Dendritic cell treated with granulocyte-macrophage colony-stimulating factor and Interleukin-4, amounts not matched to agents 40 ng/mL and 50 ng/mL, for 4 days (primary cell): ENCODE results near the gene PLEKHM3.

Experiments used
- H3K27ac Mint-ChIP-seq: one replicate; pipeline ENCODE4 v1.8.0; 2022; ENCODE audit warnings: mild to moderate bottlenecking, mixed read lengths
- H3K27me3 Mint-ChIP-seq: one replicate; pipeline ENCODE4 v1.8.0; 2022; ENCODE audit warnings: mild to moderate bottlenecking, mixed read lengths
- H3K36me3 Mint-ChIP-seq: one replicate; pipeline ENCODE4 v1.8.0; 2022; ENCODE audit warnings: low read depth, mixed read lengths
- H3K4me1 Mint-ChIP-seq: one replicate; pipeline ENCODE4 v1.8.0; 2022; ENCODE audit warnings: low read depth, mixed read lengths
- H3K4me3 Mint-ChIP-seq: one replicate; pipeline ENCODE4 v1.8.0; 2022; ENCODE audit warnings: mild to moderate bottlenecking, moderate library complexity, mixed read lengths
- H3K9me3 Mint-ChIP-seq: one replicate; pipeline ENCODE4 v1.8.0; 2022; ENCODE audit warnings: mixed read lengths
- intact Hi-C: fragments of 100-400 bp; cut with micrococcal nuclease; formaldehyde crosslinking; loops from one replicate; pipeline ENCODE4 v1.15.0; 2022

Gene PLEKHM3

DNA sequence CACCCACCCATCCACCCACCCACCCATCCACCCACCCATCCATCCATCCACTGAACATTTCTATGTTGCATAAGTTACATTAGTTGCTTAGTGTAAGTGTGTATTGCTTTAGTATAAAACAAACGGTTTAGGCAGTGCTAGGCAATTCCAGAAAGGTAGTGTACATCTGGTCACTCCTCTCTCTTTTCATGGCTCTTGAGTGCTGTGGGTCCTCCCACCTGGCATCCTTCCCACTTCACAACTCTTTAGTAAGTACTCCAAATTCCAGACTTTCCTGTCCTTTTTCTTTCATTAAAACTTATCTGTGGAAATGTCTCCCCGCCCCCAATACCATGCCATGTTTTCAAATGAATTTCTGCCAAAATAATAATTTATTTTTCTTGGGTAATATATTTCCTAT lies 122.5 kb downstream of the PLEKHM3 start:
- Mint-ChIP-seq H3K36me3 (peaks cover 27% of the 10 kb centered on the region), H3K27ac (no peak overlapping the region), H3K27me3 (no peaks in the 10 kb centered on the region), H3K4me3 (no peak overlapping the region), H3K4me1 (no peaks in the 10 kb centered on the region), H3K9me3 (no peaks in the 10 kb centered on the region)
- intact Hi-C loops: no loop called here

DNA sequence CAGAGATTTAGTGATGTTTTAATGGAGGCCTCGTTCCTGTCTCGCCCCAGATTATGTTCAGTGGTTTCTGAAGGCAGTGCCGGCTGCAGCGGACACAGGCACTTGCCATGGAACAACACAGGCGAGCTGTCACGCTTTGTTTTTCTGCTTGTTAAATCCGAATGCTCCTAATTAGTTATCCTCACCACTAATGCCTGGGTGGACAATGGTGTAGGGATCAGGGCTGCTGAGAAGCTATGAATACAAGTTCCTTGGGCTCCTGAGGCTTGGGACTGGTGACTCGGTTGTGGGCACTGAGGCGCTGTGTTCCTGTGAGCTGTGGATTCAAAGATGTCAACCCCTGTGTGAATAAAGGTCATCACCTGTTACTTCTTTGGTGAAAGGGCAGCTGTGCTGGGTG lies 123.5 kb downstream of the PLEKHM3 start:
- no peaks in the 10 kb centered on the region for H3K4me1 Mint-ChIP-seq
- H3K4me3 Mint-ChIP-seq: no peak overlapping the region
- intact Hi-C loops: no loop called here
- no peak overlapping the region for H3K27ac Mint-ChIP-seq
- peaks cover 27% of the 10 kb centered on the region for H3K36me3 Mint-ChIP-seq
- H3K27me3 Mint-ChIP-seq: no peaks in the 10 kb centered on the region
- H3K9me3 Mint-ChIP-seq: no peaks in the 10 kb centered on the region

DNA sequence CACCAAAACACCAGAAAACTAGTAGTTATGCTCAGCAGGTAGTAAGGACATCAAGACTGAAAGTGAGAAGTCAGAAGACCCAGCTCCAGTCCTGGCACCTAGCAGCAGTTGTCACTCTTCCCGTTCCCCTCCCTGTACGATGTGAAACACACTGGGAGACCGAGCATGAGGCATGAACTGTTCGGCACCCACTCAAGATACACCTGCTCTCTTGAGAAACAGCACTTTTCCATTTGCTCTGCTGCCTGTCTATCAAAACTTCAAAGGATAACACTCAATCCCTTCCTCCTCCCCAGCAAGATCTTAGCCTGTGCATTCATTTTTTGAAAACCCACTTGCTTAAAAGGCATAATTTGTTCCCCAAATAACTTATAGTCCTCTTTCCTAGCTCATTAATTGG lies 123.9 kb downstream of the PLEKHM3 start:
- H3K27me3 Mint-ChIP-seq: no peaks in the 10 kb centered on the region
- H3K36me3 Mint-ChIP-seq: peaks cover 27% of the 10 kb centered on the region
- H3K4me3 Mint-ChIP-seq: no peak overlapping the region
- H3K27ac Mint-ChIP-seq: no peak overlapping the region
- no peaks in the 10 kb centered on the region for H3K9me3 Mint-ChIP-seq
- intact Hi-C loops: no loop called here
- H3K4me1 Mint-ChIP-seq: no peaks in the 10 kb centered on the region

DNA sequence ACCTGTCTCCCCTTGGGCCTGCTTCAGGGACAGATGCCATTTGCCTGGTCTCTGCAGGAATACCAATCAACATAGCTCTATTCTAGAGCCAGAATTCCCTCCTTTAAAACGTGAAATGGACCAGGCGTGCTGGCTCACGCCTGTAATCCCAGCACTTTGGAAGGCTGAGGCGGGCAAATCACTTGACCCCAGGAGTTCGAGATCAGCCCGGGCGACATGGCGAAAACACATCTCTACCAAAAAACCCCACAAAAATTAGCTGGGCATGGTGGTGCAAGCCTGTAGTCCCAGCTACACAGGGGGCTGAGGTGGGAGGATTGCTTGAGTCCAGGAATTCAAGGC lies 127.0 kb downstream of the PLEKHM3 start:
- Mint-ChIP-seq H3K36me3 (peaks cover 27% of the 10 kb centered on the region), H3K4me3 (no peak overlapping the region), H3K27ac (no peak overlapping the region), H3K9me3 (no peaks in the 10 kb centered on the region), H3K4me1 (no peaks in the 10 kb centered on the region), H3K27me3 (no peaks in the 10 kb centered on the region)
- intact Hi-C loops: no loop called here

DNA sequence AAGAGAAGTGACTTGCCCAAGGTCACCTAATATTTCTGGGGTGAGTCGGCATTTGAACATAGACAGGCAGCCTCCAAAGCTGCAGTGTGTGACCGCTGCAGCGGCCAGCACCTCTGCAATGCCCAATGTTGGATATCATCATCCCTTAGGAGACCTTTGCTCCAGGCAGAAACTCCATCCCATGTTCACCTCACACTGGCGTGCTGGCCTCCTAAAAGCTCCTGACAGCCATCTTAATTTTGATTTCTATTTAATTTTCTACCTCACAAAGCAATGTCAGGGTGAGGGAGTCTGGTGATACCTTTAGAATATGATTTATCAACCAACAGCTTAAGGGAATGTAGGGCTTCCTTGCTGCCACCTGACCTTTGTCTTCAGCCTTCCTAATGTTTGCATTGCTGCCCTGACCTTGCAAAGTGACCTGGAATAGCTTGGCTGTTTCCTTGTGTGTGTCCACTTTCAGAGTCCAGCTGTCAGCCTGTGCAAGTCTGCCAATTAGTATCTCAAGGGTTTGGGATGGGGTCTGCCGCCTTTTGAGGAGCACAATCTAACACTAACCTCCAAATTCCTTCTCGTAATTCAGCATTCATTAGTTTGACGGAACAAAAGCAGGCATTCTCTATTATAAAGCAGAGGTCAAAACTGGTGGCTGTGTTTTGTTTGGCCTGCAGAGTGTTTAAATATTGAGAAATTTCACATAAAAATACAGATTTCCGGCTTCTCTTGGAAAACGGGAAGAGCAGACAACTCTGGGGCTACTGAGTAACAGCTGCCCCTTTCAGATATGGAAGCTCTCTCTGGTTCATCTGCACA lies 127.6 kb downstream of the PLEKHM3 start:
- Mint-ChIP-seq H3K4me1 (no peaks in the 10 kb centered on the region), H3K4me3 (no peak overlapping the region), H3K27ac (no peak overlapping the region), H3K36me3 (peaks cover 27% of the 10 kb centered on the region), H3K27me3 (no peaks in the 10 kb centered on the region), H3K9me3 (no peaks in the 10 kb centered on the region)
- intact Hi-C loops: no loop called here

DNA sequence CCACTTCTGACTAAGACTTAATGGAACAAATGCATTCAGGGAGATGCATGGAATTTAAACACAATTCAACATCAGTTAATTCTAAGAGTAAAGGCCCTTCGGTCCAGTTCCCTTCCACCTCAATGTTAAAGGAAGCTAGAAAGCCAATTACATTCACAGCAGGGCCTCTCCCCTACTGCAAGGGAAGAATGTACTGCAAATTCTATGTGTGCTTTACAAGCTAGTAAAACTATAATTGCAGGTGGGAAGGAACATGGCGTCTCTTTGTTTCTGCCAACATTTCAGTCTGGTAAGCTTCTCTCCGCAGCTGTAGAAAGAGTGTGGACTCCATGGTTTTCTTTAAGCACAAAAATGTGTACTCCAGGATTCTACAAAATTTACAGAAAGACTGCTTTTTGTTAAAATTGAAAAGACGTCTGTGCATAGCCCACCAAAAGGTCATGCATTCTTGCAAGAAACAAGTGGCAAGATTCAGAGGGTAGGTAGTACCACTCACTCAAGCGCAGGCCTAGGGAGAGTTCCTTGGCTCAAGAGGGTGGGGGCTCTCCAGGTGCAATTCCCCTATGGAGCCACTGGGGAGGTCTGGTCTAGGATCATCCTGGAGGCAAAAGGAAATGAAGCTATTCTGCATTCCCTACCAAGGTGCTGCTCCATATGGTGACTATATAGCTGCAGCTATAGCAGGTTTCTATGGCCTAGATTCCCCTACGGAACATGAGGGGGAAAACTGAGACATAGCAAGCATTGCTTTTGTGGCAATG lies 128.6 kb downstream of the PLEKHM3 start:
- no peaks in the 10 kb centered on the region for H3K27me3 Mint-ChIP-seq
- H3K27ac Mint-ChIP-seq: no peak overlapping the region
- intact Hi-C loops: no loop called here
- H3K36me3 Mint-ChIP-seq: peaks cover 23% of the 10 kb centered on the region
- H3K4me3 Mint-ChIP-seq: no peak overlapping the region
- no peaks in the 10 kb centered on the region for H3K9me3 Mint-ChIP-seq
- no peaks in the 10 kb centered on the region for H3K4me1 Mint-ChIP-seq

DNA sequence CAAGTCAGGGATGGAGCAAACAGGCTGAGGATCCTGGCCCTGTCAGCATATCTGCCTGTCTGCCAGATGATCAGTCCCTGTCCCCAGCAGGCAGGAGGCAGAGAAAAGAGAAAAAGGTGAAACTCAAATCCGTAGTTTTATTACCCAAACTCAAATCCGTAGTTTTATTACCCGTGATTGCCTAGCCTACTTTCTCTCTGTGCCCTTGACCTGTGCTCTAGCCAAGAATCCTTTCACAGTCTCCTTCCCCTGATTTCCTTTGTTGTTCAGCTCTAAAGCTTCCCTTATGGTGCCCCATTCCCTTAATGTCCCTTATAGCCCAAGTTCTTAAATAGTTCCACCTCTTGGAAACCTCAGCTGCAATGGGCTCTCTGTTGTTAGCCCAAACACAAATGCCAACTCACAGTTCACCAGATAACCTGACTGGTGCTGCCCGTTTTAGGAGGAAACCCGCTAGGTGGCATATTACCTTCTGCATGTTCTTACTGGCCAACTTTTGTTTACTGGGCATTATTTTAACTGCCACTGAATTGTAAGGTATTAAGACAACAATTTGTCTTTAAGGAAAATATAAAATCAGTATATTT lies 130.0 kb downstream of the PLEKHM3 start:
- no peaks in the 10 kb centered on the region for H3K4me1 Mint-ChIP-seq
- peaks cover 11% of the 10 kb centered on the region for H3K36me3 Mint-ChIP-seq
- H3K4me3 Mint-ChIP-seq: no peak overlapping the region
- H3K9me3 Mint-ChIP-seq: no peaks in the 10 kb centered on the region
- H3K27me3 Mint-ChIP-seq: no peaks in the 10 kb centered on the region
- H3K27ac Mint-ChIP-seq: no peak overlapping the region
- intact Hi-C loops: no loop called here

DNA sequence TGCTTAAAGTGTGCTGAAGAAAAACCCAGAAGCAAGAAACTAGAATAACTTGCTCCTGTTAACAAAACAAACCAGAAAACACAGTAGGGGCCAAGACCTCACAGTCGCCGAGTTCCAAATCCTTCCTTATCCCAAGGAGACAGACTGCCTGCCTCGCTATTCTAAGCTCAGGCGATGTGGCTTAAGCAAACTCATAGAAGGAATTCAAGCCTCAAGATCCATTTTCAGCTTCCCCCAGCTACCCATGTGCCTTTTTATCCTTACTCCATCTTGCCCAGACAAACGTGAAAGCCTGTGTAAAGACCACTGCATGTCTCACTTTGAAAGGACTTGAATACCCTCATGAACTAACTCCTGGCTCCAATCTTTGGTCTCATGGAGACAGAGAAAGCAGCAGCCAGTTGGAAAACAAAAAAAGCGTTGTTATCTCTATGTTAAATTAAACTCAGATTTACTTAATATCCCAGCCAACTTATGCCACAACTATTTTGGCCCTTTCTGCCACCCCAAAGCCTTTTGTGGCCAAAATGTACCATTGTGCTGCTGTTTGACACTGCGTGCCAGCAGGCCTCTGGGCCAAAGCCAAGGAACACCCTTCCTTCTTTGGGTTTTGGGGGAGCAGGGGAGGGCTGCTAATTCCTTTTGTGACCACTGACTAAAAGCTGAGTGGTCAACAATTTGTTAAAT lies 132.5 kb downstream of the PLEKHM3 start:
- no peaks in the 10 kb centered on the region for H3K9me3 Mint-ChIP-seq
- no peaks in the 10 kb centered on the region for H3K4me1 Mint-ChIP-seq
- H3K4me3 Mint-ChIP-seq: no peak overlapping the region
- intact Hi-C loops: no loop called here
- H3K36me3 Mint-ChIP-seq: no peaks in the 10 kb centered on the region
- no peaks in the 10 kb centered on the region for H3K27me3 Mint-ChIP-seq
- no peak overlapping the region for H3K27ac Mint-ChIP-seq

DNA sequence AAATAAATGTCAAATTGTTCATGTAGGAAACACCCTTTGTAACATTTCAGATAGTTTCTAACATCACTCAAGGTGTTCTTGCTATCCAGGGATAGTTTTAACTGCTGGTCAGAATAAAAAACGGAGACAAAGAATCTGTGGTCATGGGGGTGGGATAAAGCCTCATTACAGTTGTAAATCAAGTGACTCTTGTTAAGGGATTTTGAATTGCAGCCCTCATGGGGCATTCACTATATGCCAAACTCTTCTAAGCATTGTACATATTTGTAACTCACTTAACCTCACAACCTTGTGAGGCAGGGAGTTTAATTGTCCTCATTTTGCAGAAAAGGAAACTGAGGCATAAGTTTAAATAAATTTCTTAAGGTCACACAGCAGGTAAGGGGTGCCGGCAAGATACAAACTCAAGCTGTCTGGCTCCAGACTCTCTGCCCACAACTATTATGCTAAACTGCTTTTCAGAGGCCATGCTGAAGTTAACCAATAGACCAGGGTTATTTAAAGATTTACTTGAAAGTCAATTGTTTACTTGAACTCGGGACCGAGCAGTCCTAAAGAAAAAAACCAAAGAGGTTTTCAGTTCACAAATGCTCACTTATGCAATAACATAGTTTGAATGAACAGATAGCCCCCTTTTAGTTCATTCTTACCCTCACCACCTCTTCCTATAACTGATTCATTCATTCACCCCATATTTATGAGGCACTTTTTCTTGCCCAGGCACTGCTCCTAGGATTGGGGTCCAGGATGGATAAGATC lies 134.1 kb downstream of the PLEKHM3 start:
- H3K27me3 Mint-ChIP-seq: no peaks in the 10 kb centered on the region
- no peaks in the 10 kb centered on the region for H3K36me3 Mint-ChIP-seq
- intact Hi-C loops: no loop called here
- no peaks in the 10 kb centered on the region for H3K4me1 Mint-ChIP-seq
- H3K4me3 Mint-ChIP-seq: no peak overlapping the region
- no peaks in the 10 kb centered on the region for H3K9me3 Mint-ChIP-seq
- H3K27ac Mint-ChIP-seq: no peak overlapping the region

DNA sequence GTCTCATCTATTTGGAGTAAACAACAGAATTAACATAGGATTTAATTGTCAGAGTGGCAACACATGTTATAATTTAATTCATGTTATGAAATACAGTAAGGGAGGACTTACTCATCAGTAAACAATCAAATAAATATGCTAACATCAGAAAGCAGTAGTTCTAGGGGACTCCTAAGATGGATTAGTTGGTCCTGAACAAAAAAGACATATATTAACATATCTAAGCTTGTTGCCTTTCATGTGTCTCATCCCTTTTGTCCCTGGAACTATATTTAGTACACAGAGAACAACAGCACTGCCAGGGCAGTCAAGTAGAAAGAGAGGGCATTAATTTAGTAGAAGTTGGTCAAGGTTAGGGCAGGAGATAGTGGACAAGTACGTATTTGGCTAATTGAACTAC lies 137.8 kb downstream of the PLEKHM3 start:
- no peaks in the 10 kb centered on the region for H3K36me3 Mint-ChIP-seq
- H3K4me3 Mint-ChIP-seq: no peak overlapping the region
- no peak overlapping the region for H3K27ac Mint-ChIP-seq
- intact Hi-C loops: no loop called here
- no peaks in the 10 kb centered on the region for H3K27me3 Mint-ChIP-seq
- H3K4me1 Mint-ChIP-seq: peaks cover 11% of the 10 kb centered on the region
- no peaks in the 10 kb centered on the region for H3K9me3 Mint-ChIP-seq

DNA sequence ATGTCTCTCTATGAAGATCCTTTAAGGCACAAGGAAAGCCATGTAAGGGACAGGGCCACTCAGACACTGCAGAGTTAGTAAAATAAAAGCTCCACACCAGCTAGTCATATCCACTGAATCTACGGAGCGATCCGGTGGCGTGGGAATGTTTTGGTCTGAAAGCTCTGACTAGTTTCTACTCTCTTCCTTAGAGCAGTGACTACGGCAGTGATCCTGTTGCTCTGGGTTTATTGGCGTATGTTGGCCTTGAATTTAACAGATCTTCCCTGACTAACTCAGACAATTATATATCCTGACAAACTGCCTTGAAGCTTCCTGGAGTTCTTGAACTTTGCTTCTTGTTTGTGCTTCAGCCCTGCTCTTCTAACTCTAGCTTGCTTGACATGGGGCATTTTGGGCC lies 140.3 kb downstream of the PLEKHM3 start:
- Mint-ChIP-seq H3K4me1 (peaks cover 11% of the 10 kb centered on the region), H3K36me3 (no peaks in the 10 kb centered on the region), H3K9me3 (no peaks in the 10 kb centered on the region), H3K27me3 (no peaks in the 10 kb centered on the region), H3K27ac (no peak overlapping the region), H3K4me3 (no peak overlapping the region)
- intact Hi-C loops: no loop called here

DNA sequence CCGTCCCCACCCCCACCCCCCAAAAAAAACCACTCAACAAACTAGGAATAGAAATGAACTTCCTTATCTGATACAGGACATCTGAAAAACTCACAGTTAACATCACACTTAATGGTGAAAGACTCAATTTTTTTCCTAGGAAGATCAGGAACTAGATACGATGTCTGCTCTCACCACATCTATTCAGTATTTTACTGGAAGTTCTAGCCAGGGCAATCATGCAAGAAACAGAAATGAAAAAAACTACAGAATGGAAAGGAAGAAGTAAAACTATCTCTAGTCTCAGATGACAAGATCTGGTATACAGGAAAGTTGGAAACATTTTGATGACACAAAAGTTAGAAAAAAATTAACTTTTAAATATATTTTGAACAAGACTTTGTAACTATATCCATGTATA lies 141.2 kb downstream of the PLEKHM3 start:
- Mint-ChIP-seq H3K9me3 (no peaks in the 10 kb centered on the region), H3K36me3 (no peaks in the 10 kb centered on the region), H3K27me3 (no peaks in the 10 kb centered on the region), H3K27ac (peak overlapping the region; percentile 25), H3K4me3 (no peak overlapping the region), H3K4me1 (peaks cover 17% of the 10 kb centered on the region)
- intact Hi-C loops: no loop called here

DNA sequence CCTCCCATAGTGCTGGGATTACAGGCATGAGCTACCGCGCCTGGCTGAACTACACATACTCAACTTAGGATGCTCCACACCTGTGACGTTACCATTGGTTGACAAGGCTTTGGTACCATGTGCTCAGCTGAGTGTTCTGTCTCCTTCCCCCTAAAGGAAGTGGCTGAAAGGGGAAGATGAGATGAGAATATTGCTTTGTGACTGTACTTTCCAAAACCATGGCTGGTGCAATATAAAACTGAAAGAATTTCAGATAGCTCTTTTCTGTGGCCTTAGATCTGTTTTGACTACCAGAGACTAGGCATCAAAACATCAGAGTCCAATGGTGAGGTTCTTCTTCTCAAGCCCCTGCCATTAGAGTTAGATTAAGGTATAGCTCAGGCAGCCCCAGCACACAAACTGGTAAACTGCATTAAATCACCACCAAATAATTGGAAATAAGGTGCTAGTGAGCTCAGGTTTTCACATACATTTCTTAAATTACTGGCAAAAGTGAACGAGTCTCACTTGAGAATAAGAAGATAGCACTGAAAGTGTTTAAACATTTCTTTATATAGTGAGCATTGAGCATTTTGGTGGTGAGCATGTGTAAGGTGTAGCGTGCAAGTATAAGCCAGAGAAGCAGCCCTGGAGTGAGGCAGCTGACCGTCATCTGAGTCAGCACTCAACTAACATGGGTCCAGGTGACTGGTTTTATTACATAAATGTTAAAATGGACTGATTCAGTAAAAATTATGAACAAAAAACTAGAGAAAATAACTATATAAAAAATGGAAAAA lies 142.1 kb downstream of the PLEKHM3 start:
- no peak overlapping the region for H3K4me3 Mint-ChIP-seq
- no peaks in the 10 kb centered on the region for H3K36me3 Mint-ChIP-seq
- H3K9me3 Mint-ChIP-seq: no peaks in the 10 kb centered on the region
- peaks cover 17% of the 10 kb centered on the region for H3K4me1 Mint-ChIP-seq
- H3K27me3 Mint-ChIP-seq: no peaks in the 10 kb centered on the region
- H3K27ac Mint-ChIP-seq: no peak overlapping the region
- intact Hi-C loops: no loop called here
